Measurements from ENCODE around the gene NDUFS1.
"Not testable (repeated sequence)": the region's sequence is repeated elsewhere in the genome, so short reads cannot be mapped to it uniquely, and the experiment has no call there.

NDUFS1 gene

GRCh38 chr2:206105038-206105437, 54.2 kb downstream of the NDUFS1 start:
- no peak for DNase-seq (ENCODE audit: low read depth, low spot score)

DNA sequence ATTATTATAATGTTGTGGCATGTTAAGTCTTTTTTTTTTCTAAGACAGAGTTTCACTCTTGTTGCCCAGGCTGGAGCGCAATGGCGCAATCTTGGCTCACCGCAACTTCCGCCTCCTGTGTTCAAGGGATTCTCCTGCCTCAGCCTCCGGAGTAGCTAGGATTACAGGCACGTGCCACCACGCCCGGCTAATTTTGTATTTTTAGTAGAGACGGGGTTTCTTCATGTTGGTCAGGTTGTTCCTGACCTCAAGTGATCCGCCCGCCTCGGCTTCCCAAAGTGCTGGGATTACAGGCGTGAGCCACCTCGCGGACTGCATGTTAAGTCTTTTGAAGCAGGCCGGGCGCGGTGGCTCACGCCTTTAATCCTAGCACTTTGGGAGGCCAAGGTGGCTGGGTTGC, 60.4 kb downstream of the NDUFS1 start:
- DNase-seq (ENCODE audit: low read depth, low spot score) = not testable (repeated sequence)

- DNase-seq (ENCODE audit: low read depth, low spot score) = no peak
Measured at GRCh38 chr2:206098471-206098870, 60.8 kb downstream of the NDUFS1 start.

- no peak for DNase-seq (ENCODE audit: low read depth, low spot score)
Measured at GRCh38 chr2:206096876-206097275, 62.4 kb downstream of the NDUFS1 start.

GRCh38 chr2:206095536-206096332, 63.5 kb downstream of the NDUFS1 start:
- DNase-seq (ENCODE audit: low read depth, low spot score) = no peak

DNA sequence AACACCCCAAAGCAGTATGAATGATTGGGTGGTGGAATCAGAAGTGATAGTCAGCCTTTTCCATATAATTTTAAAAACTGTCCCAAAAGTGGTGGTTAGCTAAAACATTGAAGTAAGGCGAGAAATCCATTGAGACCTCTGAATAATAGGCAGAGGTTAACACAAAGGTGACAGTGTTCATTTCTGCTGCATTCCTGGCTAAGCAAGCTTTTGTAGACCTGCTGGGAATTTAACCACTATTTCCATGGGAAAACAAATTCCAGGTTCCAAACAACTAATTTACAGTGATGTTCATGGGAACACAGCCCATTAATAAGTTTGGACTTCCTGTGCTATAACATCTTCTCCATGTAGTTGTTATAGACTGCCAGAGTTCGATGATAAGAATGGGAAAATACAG, 66.9 kb downstream of the NDUFS1 start:
- no peak for DNase-seq (ENCODE audit: low read depth, low spot score)

GRCh38 chr2:206088248-206088647, 71.0 kb downstream of the NDUFS1 start:
- DNase-seq (ENCODE audit: low read depth, low spot score) = no peak

DNA sequence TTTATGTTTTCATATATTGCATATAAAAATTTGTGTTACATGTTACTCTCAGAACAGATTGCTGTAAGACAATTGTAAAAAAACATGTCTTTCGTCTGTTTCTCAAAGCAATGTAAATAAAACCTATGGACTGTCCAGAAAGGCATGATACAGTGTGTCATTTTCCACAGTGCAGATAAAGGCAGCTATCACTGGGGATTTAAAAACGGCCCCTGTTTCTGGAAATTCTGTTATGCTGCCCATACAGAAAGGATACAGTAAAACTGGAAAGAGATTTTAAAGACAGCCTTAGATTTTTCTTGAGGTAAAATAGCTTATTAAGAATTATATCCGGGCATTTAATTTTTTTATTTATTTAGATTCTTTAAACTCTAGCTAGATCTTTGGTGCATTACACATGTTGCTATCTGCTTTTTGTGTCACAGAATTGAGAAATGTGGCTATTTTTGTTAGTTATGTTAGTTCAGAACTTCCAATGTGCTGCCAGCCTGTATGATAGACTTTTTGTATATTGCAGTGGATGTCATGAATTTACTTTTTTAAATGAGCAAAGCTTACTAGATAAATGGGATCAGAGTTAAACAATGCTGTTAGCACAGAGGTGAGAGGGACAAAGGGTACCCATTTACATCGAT, 72.4 kb downstream of the NDUFS1 start:
- no peak for DNase-seq (ENCODE audit: low read depth, low spot score)

GRCh38 chr2:206085742-206086445, 73.3 kb downstream of the NDUFS1 start, which contains the start of gene INO80D:
INO80D (minus strand) TSS chr2:206086174; CDS start chr2:206063016, 23,158 bp downstream.
- peak; percentile 66 for DNase-seq (ENCODE audit: low read depth, low spot score)

DNA sequence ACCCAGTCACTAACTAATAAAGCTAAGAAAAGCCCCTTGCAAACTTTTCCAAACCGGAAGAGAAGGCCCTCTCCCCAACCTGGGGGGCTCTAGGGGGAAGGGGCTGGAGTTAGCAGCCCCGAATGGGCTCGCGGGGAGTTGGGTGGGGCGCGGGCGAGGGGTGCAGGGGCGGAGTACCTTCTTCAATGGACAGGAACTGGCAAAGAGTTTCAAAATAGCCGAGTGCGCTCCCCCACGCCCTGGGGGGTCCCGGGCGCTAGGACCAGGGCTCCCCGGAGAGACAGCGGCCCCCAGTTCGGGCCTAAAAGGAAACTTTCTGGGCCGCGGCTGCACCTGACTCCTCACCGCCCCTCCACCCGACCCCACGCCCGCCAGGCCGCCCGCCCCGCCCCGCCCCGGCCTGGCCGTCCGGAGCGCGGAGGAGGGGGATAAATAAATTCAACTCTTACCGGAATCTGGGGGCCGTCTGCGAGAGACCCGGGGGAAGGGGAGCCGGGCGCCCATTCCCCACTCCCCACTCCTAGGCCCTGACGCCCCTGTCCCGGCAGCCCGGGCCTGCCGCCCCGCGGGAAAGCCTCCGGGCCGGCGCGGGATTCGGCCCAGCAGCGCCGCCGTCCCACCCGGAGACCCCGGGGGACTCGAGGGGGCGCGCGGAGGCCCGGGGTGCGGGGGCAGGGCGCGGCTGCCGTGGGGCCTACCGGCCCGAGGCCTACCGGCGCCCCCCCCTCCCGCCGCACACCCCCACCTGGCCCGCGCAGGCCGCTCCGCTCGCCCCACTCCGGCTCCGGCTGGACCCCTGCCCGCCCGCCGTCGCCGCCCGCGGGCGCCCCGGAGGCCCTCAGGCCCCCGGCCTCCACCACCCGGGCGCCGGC, 74.1 kb downstream of the NDUFS1 start:
- no peak for DNase-seq (ENCODE audit: low read depth, low spot score)

DNA sequence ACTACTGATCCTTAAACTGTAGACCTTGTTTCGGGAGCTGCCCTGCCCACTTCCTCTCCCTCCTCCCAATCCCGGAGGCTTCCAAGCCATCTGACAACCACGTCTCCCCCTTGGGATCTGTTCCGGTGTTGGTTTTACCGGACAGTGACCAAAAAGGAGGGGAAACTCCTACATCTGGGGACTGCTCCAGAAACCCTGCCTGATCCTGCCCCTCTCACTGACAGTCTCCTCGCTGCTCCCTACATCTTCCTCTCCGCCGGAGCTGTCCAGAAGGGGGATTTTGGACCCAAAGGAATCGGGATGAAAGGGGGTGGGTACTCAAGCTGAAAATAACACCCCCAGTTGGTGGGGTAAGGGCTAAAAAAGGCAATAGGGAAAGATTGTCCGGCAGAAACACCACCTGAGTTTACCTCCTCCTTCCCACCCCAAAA, 74.8 kb downstream of the NDUFS1 start:
- DNase-seq (ENCODE audit: low read depth, low spot score) = no peak

DNA sequence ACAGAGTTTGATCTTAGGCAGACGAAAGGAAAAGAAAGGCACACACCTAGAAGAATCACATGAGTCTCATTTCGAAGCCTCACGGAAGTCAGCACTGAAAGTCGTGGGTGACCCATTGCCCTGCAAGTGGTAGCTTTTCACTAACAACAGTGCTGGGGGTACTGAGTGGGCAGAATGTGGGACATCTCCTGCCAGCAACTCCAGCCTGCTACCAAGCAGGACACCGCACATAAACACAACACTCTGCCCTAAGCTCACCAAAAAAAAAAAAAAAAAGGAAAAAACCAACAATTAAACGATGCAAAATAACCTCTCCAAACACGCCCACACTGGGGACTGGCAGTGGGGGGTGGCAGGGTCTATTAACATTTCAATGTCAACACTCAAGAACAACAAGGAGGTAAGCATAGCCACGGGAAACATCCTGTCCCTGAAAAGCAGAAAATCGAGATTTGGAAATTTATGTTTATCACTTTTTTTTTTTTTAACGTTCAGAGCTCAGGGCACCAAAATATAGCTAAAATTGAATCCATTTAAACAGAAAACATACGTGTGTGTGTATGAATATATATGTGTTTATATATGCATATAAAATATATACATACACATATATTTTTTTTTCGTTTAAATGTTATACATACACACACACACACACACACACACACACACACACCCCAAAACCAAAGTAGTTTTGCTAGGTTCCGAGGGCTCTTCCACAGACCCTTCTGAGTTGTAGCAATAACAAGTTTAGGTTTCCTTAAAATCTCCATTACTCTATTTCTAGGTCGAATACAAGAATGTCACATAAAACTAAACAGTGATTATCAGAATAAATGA, 75.4 kb downstream of the NDUFS1 start:
- no peak for DNase-seq (ENCODE audit: low read depth, low spot score)

DNA sequence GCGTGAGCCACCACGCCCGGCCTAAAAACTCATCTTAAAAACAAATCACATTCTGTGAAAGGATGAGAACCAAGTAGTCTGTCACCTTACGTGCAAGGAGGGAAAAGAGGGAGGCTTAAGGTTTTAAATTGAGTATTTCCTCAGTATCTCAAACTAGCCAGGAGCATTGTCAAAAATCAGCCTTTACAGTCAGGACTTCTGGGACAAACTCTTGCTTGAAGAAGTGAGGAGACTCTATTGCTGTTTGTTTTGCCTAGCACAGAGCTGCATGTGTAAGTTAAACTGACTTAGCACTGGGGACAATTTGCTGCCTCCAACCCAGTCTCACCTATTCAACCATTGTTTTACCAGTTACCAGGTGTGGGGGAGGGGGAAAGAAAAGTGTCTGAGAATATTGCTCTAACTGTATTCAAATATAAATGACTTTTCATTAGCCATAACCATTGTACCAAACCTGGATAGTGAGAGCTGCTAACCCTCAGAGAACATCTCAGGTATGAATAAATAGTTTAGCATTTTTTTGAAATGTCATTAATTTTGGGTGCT, 76.9 kb downstream of the NDUFS1 start:
- no peak for DNase-seq (ENCODE audit: low read depth, low spot score)

DNA sequence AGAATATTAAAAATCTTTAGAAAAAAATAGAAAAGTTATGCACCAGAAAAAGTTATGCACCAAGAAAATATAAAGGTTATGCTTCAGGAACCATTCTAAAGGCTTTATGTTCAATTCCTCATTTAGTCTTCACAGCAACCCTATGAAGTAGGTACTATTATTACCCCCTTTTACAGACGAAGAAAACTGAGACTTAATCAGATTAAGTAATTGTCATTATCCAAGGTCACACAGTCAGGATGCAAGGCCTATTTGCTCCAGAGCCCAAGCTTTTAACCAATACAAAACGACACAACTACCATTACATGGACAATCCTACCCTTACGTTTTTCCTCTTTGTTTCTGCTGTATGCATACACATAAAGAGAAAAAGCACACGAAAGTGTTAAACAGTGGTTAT, 78.3 kb downstream of the NDUFS1 start:
- no peak for DNase-seq (ENCODE audit: low read depth, low spot score)

DNA sequence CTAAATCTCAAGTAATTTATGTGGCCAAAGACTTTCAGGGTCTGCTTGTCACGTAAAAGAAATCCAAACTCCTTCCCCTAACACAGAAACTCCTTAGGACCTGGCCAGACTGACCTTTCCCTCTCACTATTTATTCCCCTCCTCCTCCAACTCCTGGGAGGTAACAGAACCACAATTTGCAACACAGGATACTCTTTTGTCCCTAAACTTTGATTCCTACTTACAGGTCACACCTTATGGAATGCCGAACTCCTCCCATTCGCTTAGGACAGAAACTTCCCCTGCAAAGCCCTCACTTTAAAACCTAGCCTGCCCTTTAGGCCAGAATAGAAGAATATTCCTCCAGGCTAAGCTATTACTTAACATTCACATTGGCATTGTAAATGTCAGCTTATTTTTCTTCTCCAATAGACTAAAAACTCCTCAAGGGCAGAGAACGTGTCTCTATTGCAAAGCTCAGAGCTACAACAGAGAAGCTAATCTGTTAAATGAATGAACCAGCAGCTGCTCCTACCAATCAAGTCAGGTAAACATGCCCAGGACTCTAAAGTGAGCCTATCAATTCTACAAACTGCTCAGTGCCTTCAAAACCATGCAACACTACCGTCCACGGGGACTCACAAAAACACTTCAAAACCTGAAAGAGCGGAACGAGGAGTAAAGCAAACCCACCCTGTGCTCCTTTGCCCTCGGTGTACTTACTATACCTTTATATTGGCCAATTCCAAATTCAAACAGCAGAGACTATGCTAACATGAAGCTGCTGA, 79.4 kb downstream of the NDUFS1 start:
- no peak for DNase-seq (ENCODE audit: low read depth, low spot score)

DNA sequence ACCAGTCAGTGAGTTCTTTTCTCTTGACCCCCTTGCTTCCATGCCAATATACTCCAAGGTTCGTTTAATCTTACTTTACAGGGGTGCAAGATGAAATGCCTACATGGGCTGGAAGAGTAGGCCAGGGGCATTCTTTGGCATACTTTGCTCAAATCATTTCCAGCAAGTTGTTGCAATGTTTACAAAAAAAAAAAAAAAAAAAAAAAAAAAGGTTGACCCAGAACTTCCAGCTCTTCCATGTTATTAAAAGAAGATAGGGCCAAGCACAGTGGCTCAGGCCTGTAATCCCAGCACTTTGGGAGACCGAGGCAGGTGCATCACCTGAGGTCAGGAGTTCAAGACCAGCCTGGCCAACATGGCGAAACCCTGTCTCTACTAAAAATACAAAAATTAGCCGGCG, 81.4 kb downstream of the NDUFS1 start:
- not testable (repeated sequence) for DNase-seq (ENCODE audit: low read depth, low spot score)

- DNase-seq (ENCODE audit: low read depth, low spot score) = no peak
Measured at GRCh38 chr2:206075113-206075512, 84.1 kb downstream of the NDUFS1 start.

- DNase-seq (ENCODE audit: low read depth, low spot score) = no peak
Measured at GRCh38 chr2:206071807-206072206, 87.4 kb downstream of the NDUFS1 start.

DNA sequence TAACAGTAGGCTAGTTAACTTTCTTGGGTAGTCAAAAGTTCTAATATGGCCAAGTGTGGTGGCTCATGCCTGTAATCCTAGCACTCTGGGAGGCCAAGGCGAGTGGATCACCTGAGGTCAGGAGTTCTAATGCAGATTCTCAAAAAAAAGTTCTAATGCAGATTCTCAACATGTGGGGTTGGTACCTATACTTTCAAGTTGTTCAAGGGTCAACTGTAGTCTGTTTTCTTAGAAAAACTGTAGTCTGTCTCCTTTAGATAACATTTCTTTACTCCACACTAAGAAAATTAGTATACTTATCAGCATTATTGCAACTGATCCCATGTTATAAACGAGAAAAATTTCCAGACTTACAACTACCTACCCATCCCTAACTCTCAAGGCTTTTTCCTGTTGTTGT, 89.8 kb downstream of the NDUFS1 start:
- DNase-seq (ENCODE audit: low read depth, low spot score) = no peak

DNA sequence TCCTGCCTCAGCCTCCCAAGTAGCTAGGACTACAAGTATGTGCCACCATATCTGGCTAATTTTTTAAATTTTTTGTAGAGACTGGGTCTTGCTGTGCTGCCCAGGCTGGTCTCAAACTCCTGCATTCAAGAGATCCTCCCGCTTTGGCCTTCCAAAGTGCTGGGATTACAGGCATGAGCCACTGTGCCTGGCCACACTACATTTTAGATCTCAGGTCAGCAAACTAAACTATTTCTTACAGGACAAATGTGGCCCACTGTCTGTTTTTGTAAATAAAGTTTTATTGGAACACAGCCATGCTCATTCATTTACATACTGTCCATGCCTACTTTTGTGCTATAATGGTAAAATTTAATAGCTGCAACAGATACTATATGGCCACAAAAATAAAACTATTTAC, 91.0 kb downstream of the NDUFS1 start:
- no peak for DNase-seq (ENCODE audit: low read depth, low spot score)

Data from activated CD4-positive, CD25-positive, alpha-beta regulatory T cell treated with anti-CD3 and anti-CD28 coated beads, Interleukin-2, amount 50 U/mL, for 16 hours (primary cell).